ENCODE results near the gene ZNF699.
"Not testable (repeated sequence)": the region's sequence is repeated elsewhere in the genome, so short reads cannot be mapped to it uniquely, and the experiment has no call there.

The ZNF699 gene

GRCh38 chr19:9283485-9283884 lies 26.2 kb downstream of the ZNF699 start:
- DNase-seq = not testable (repeated sequence)

- no peak for DNase-seq
Observed at GRCh38 chr19:9251236-9251635, 58.4 kb downstream of the ZNF699 start.

- DNase-seq = no peak
Observed at GRCh38 chr19:9250630-9251029, 59.0 kb downstream of the ZNF699 start, which contains the start of gene OR7E24. Gene OR7E24, plus strand, starts transcription at chr19:9250930. Its CDS starts 114 bp downstream, at chr19:9251044.

All from NCI-H524 treated with DMSO at 0.1 percent for 48 hours (cell line).